Left hindlimb (tissue), 1 donor: ENCODE measurements around the gene DISC1.
"Not testable (repeated sequence)": the region's sequence is repeated elsewhere in the genome, so short reads cannot be mapped to it uniquely, and the experiment has no call there.

Experiments used
- DNase-seq: peaks from one replicate; pipeline ENCODE4 v3.0.0-alpha.2; 2018

The DISC1 gene

GRCh38 chr1:231735941-231736340, 109.4 kb downstream of the DISC1 start:
- no peak for DNase-seq

GRCh38 chr1:231736464-231736863, 109.9 kb downstream of the DISC1 start:
- DNase-seq, result no peak

- no peak for DNase-seq
These were observed 112.0 kb downstream of the DISC1 start for GRCh38 chr1:231738554-231738953.

- no peak for DNase-seq
These were observed 117.4 kb downstream of the DISC1 start for GRCh38 chr1:231743966-231744365.

GRCh38 chr1:231748760-231749415, 122.3 kb downstream of the DISC1 start:
- DNase-seq, result no peak

- no peak for DNase-seq
These were observed 123.7 kb downstream of the DISC1 start for GRCh38 chr1:231750296-231750695.

GRCh38 chr1:231750818-231751362, 124.3 kb downstream of the DISC1 start:
- DNase-seq, result no peak

GRCh38 chr1:231751415-231751814, 124.8 kb downstream of the DISC1 start:
- DNase-seq, result no peak

GRCh38 chr1:231753313-231753712, 126.7 kb downstream of the DISC1 start:
- no peak for DNase-seq

GRCh38 chr1:231757101-231757404, 130.5 kb downstream of the DISC1 start:
- no peak for DNase-seq

GRCh38 chr1:231757759-231758158, 131.2 kb downstream of the DISC1 start:
- no peak for DNase-seq

- no peak for DNase-seq
These were observed 134.7 kb downstream of the DISC1 start for GRCh38 chr1:231761252-231761651.

- no peak for DNase-seq
These were observed 135.4 kb downstream of the DISC1 start for GRCh38 chr1:231761747-231762541.

GRCh38 chr1:231763456-231763855, 136.9 kb downstream of the DISC1 start:
- DNase-seq, result no peak

- DNase-seq, result not testable (repeated sequence)
These were observed 139.2 kb downstream of the DISC1 start for GRCh38 chr1:231765825-231766224.

- DNase-seq, result no peak
These were observed 140.9 kb downstream of the DISC1 start for GRCh38 chr1:231767471-231767870.

GRCh38 chr1:231768416-231768815, 141.8 kb downstream of the DISC1 start:
- no peak for DNase-seq

GRCh38 chr1:231770506-231771175, 144.1 kb downstream of the DISC1 start:
- DNase-seq, result no peak

GRCh38 chr1:231774719-231775335, 148.2 kb downstream of the DISC1 start:
- no peak for DNase-seq

- peak; percentile 30 for DNase-seq
These were observed 149.6 kb downstream of the DISC1 start for GRCh38 chr1:231776010-231776756.

- DNase-seq, result no peak
These were observed 150.1 kb downstream of the DISC1 start for GRCh38 chr1:231776757-231777062.

- DNase-seq, result peak; percentile 30
These were observed 151.6 kb downstream of the DISC1 start for GRCh38 chr1:231778009-231778719.
